Spleen (tissue), 13 donors: Measurements from ENCODE around the gene OR4S2. TPM values are rescaled to one million over a fixed set of nuclear protein-coding genes. Genes with fewer than 3 reads are reported as not detected.

ENCODE experiments used
- DNase-seq: peaks from one replicate; pipeline ENCODE4 v3.0.0-alpha.2; 2020
- H3K27ac ChIP-seq, 8 donors: fragments of 200-600 bp; sonication (generic) in 7 of 8; 1 replicate in 4 of 8; 2 replicates in 4 of 8; pipeline versions ENCODE4 v1.5.0 to v1.8.0; 2016 to 2021; ENCODE audit warnings: inconsistent platforms in 4 of 8, mild to moderate bottlenecking in 4 of 8, moderate library complexity in 1 of 8
- H3K27me3 ChIP-seq, 7 donors: fragments of 200-600 bp; sonication (generic) in 6 of 7; replicated peaks in 1 of 7; 1 replicate in 4 of 7; 2 replicates in 3 of 7; pipeline versions ENCODE4 v1.5.0 to v1.8.0; 2016 to 2021; ENCODE audit warnings: inconsistent platforms in 3 of 7, mild to moderate bottlenecking in 1 of 7
- H3K36me3 ChIP-seq, 6 donors: fragments of 200-600 bp; sonication (generic) in 5 of 6; 1 replicate in 4 of 6; 2 replicates in 2 of 6; pipeline versions ENCODE4 v1.5.0 to v1.8.0; 2016 to 2021; ENCODE audit warnings: inconsistent platforms in 2 of 6
- H3K4me1 ChIP-seq, 6 donors: fragments of 200-600 bp; sonication (generic) in 5 of 6; 1 replicate in 3 of 6; 2 replicates in 3 of 6; pipeline versions ENCODE4 v1.5.0 to v1.8.0; 2016 to 2021; ENCODE audit warnings: inconsistent platforms in 3 of 6
- H3K4me3 ChIP-seq, 8 donors: fragments of 200-600 bp; sonication (generic) in 7 of 8; 1 replicate in 4 of 8; 2 replicates in 4 of 8; pipeline versions ENCODE4 v1.5.0 to v1.8.0; 2016 to 2021; ENCODE audit warnings: inconsistent platforms in 4 of 8, mild to moderate bottlenecking in 4 of 8, moderate library complexity in 2 of 8
- H3K9me3 ChIP-seq, 8 donors: fragments of 200-600 bp; sonication (generic) in 7 of 8; 1 replicate in 4 of 8; 2 replicates in 4 of 8; pipeline versions ENCODE4 v1.5.0 to v1.8.0; 2016 to 2021; ENCODE audit warnings: inconsistent platforms in 4 of 8
- CTCF ChIP-seq, 11 experiments: fragments of 200-600 bp in 7 of 11; fragments of 450-650 bp in 4 of 11; sonication (generic) in 4 of 11; IDR thresholded peaks in 8 of 11; conservative IDR thresholded peaks in 3 of 11; 1 replicate in 7 of 11; 2 replicates in 4 of 11; pipeline versions ENCODE4 v1.4.0 to v1.8.0; 2016 to 2021; ENCODE audit warnings: antibody characterized with exemption in 11 of 11, inconsistent platforms in 4 of 11, mild to moderate bottlenecking in 1 of 11
- POLR2A ChIP-seq, 3 donors: fragments of 450-650 bp; IDR thresholded peaks; one replicate each; pipeline ENCODE4 v1.5.1; 2017; ENCODE audit warnings: antibody characterized with exemption in 3 of 3, mild to moderate bottlenecking in 1 of 3
- POLR2AphosphoS5 ChIP-seq, 3 donors: sonication (generic); formaldehyde crosslinking; IDR thresholded peaks; one replicate each; pipeline ENCODE4 v1.5.1; 2017; ENCODE audit warnings: antibody characterized with exemption in 3 of 3
- WGBS, 5 donors: extraction: QIAGEN DNeasy Blood & Tissue Kit in 3 of 5; methylation state at CpG; one replicate each; pipeline versions ENCODE4 v1.1.5 to v1.1.7; 2013 to 2018; 5-methylcytosine and 5-hydroxymethylcytosine counted together
- intact Hi-C: fragments of 100-400 bp; cut with DNase I; formaldehyde crosslinking; loops from one replicate; pipeline ENCODE4 v1.15.0; 2023; ENCODE audit warnings: low total_unique reads
- long read RNA-seq, 2 donors: transcript quantifications; one replicate each; lab custom pipeline, GENCODE V29; 2026
- polyA plus RNA-seq, 3 donors: library from polyadenylated mRNA; stranded (reverse); fragments of 200-250 nt; gene quantifications; one replicate each; pipeline ENCODE4 v1.2.1, GENCODE V29; 2013
- total RNA-seq, 7 donors: library from RNA; depleted of rRNA in 3 of 7; stranded (reverse); fragments of >200 nt in 3 of 7; fragmentation: NEBNext Ultra II Directional in 4 of 7; extraction: Animal tissue kit (Norgen Biotek cat#: 25700) in 4 of 7; gene quantifications; one replicate each; pipeline versions ENCODE4 v1.1.0 to v1.2.1, GENCODE V29; 2016 to 2021
- donor health status: healthy with polysubstance abuse.
- donor health status: DM: no; HTN: no; CAD: no; lungs with moderate emphysema.
- donor health status: DM: no; HTN: no; CAD: no.
- donor health status: Bipolar disorder and iron deficiency.
- donor health status: healthy.
- donor health status: DM: no; HTN: no; CAD: no.
- donor health status: DM: yes; HTN: yes; CAD: no.

The OR4S2 gene
- total RNA-seq (not detected), polyA plus RNA-seq (not detected)
- long read RNA-seq, donor 1: 0 reads
- long read RNA-seq, donor 2: 0 reads

GRCh38 chr11:55648027-55648426, at the start of gene OR4S2:
OR4S2 (plus strand) TSS chr11:55648327; CDS start chr11:55650904, 2,577 bp downstream.
- Histone ChIP-seq H3K4me1 (no peaks in the 10 kb centered on the region), H3K4me3 (no peak within 1 kb of the TSS), H3K36me3 (no peaks in the 10 kb centered on the region), H3K9me3 (peaks cover 0 to 34% (median 0%) of the 10 kb centered on the region in 8 donors), H3K27ac (no peak within 1 kb of the TSS), H3K27me3 (no peaks in the 10 kb centered on the region)
- no peak for TF ChIP-seq CTCF (IDR thresholded peaks at IDR 0.05 in 8 of 11, conservative IDR thresholded peaks at IDR 0.05 in 3 of 11)
- TF ChIP-seq POLR2AphosphoS5 (IDR thresholded peaks at IDR 0.05): no peak
- TF ChIP-seq POLR2A (IDR thresholded peaks at IDR 0.05): no peak
- intact Hi-C loops: no loop called here
- WGBS, 5 donors: 74 to 88% (median 80%) methylated on average over 2 of the region's 2 CpGs
- no peak for DNase-seq

- WGBS, 5 donors: 43 to 57% (median 48%) methylated on average over 2 of the region's 2 CpGs
- no peak within 1 kb of the TSS for H3K27ac ChIP-seq
- intact Hi-C loops: no loop called here
- no peak within 1 kb of the TSS for H3K4me3 ChIP-seq
- no peaks in the 10 kb centered on the region for H3K36me3 ChIP-seq
- TF ChIP-seq CTCF (IDR thresholded peaks at IDR 0.05 in 8 of 11, conservative IDR thresholded peaks at IDR 0.05 in 3 of 11) (no peak), POLR2AphosphoS5 (IDR thresholded peaks at IDR 0.05) (no peak), POLR2A (IDR thresholded peaks at IDR 0.05) (no peak)
- H3K9me3 ChIP-seq: peaks cover 0 to 42% (median 0%) of the 10 kb centered on the region in 8 donors
- DNase-seq: no peak
- no peaks in the 10 kb centered on the region for H3K27me3 ChIP-seq
- H3K4me1 ChIP-seq: no peaks in the 10 kb centered on the region
Observed at GRCh38 chr11:55607545-55607944, 40.6 kb upstream of the OR4S2 start, which contains the start of gene OR4C11. OR4C11 (minus strand) TSS chr11:55607645; CDS start chr11:55604373, 3,272 bp downstream.

GRCh38 chr11:55624531-55624930, 23.6 kb upstream of the OR4S2 start:
- peaks cover 0 to 85% (median 3%) of the 10 kb centered on the region in 8 donors for H3K9me3 ChIP-seq
- H3K36me3 ChIP-seq: no peaks in the 10 kb centered on the region
- TF ChIP-seq POLR2AphosphoS5 (IDR thresholded peaks at IDR 0.05) (no peak), POLR2A (IDR thresholded peaks at IDR 0.05) (no peak), CTCF (IDR thresholded peaks at IDR 0.05 in 8 of 11, conservative IDR thresholded peaks at IDR 0.05 in 3 of 11) (no peak)
- H3K27ac ChIP-seq: no peak overlapping the region
- no peaks in the 10 kb centered on the region for H3K4me1 ChIP-seq
- no peaks in the 10 kb centered on the region for H3K27me3 ChIP-seq
- intact Hi-C loops: no loop called here
- WGBS, 5 donors: 69 to 88% (median 86%) methylated on average over 1 of the region's 1 CpG
- H3K4me3 ChIP-seq: no peak overlapping the region
- DNase-seq: no peak

- Histone ChIP-seq H3K36me3 (no peaks in the 10 kb centered on the region), H3K27ac (no peak within 1 kb of the TSS), H3K27me3 (no peaks in the 10 kb centered on the region), H3K4me3 (no peak within 1 kb of the TSS), H3K9me3 (peaks cover 0 to 42% (median 0%) of the 10 kb centered on the region in 8 donors), H3K4me1 (no peaks in the 10 kb centered on the region)
- no peak for DNase-seq
- TF ChIP-seq POLR2A (IDR thresholded peaks at IDR 0.05): no peak
- WGBS, 5 donors: 42 to 50% (median 46%) methylated on average over 3 of the region's 3 CpGs
- intact Hi-C loops: no loop called here
Observed at GRCh38 chr11:55634813-55635212, 13.3 kb upstream of the OR4S2 start, which contains the start of gene OR4P4. OR4P4 (plus strand) TSS chr11:55635113.
